Muscle of back (tissue), 13 donors: ENCODE results near the gene TNNI3. TPM values are rescaled to one million over a fixed set of nuclear protein-coding genes. Genes with fewer than 3 reads are reported as not detected.
"Not testable (repeated sequence)": the region's sequence is repeated elsewhere in the genome, so short reads cannot be mapped to it uniquely, and the experiment has no call there.

Experiments
- DNase-seq, 3 donors: peaks; one replicate each; pipeline versions ENCODE4 v3.0.0 to v3.0.0-alpha.2; 2013
- long read RNA-seq, 9 donors: transcript quantifications; one replicate each; lab custom pipeline, GENCODE V29; 2026
- polyA plus RNA-seq, 10 donors: library from polyadenylated mRNA; unstranded; fragments of 120-200 nt; gene quantifications; one replicate each; pipeline ENCODE4 v1.2.1, GENCODE V29; 2013; ENCODE audit not compliant: insufficient read length in 10 of 10

TNNI3 gene
- polyA plus RNA-seq, result 1 to 10 TPM in 9 of 10 donors, under 1 TPM in 1; 0.88 to 4.7 (median 2.2) TPM
- long read RNA-seq, donor 1, partial matches to known transcripts, result 0 of 2 reads
- long read RNA-seq, donor 1, other reads (novel, unspliced or antisense), result 0 of 2 reads
- long read RNA-seq, donor 2, partial matches to known transcripts, result 0 of 4 reads
- long read RNA-seq, donor 2, other reads (novel, unspliced or antisense), result 0 of 4 reads
- long read RNA-seq, donor 3, result 0 reads
- long read RNA-seq, donor 4, partial matches to known transcripts, result 0 of 1 reads
- long read RNA-seq, donor 4, other reads (novel, unspliced or antisense), result 0 of 1 reads
- long read RNA-seq, donor 5, partial matches to known transcripts, result 0 of 3 reads
- long read RNA-seq, donor 5, other reads (novel, unspliced or antisense), result 0 of 3 reads
- long read RNA-seq, donor 6, partial matches to known transcripts, result 0 of 3 reads
- long read RNA-seq, donor 6, other reads (novel, unspliced or antisense), result 0 of 3 reads
- long read RNA-seq, donor 7, partial matches to known transcripts, result 0 of 1 reads
- long read RNA-seq, donor 7, other reads (novel, unspliced or antisense), result 0 of 1 reads
- long read RNA-seq, donor 8, partial matches to known transcripts, result 0 of 4 reads
- long read RNA-seq, donor 8, other reads (novel, unspliced or antisense), result 0 of 4 reads
- long read RNA-seq, donor 9, result 0 reads

DNA sequence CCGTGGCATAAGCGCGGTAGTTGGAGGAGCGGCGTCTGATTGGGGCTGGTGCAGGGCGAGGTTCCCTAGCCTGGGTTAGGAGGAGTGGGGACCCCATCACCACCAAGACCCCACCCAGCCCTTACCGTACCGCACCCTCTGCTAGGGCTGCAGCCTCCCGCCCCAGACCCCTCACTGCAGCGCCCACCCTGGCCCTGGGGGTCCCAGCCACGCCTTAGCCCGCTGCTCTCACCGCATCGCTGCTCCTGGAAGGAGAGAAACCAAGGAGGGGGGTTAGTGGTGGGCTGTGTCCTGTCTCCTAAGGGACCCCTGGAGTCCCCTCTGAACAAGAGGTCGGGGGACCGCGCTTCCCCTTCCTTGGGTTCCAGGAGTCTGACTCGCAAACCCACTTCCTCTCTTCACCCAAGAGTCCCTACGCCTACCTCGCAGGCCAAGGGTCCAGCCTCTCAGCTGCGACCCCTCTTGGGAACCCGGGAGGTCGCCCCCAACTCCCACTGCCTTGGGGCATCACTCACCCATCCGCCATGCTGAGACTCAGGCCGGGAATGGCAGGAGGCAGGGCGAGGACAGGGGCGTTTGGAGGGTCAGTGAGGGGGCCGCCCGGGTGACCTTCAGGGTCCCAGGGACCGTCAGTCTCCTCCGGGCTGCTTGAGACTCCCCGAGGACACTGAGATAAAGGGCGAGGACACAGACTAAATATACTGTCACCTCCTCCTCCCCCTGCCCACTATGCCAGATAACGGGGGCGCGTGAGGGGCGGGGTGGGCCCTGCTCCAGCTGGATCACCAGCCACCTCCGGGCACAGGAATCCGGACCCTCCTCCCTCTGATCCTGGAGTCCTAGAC lies at the start of gene TNNI3:
TSS of gene TNNI3 (minus strand) at position 669 of the 845 bp plus-strand sequence. CDS start at position 526, 143 bp downstream.
- no peak for DNase-seq

DNA sequence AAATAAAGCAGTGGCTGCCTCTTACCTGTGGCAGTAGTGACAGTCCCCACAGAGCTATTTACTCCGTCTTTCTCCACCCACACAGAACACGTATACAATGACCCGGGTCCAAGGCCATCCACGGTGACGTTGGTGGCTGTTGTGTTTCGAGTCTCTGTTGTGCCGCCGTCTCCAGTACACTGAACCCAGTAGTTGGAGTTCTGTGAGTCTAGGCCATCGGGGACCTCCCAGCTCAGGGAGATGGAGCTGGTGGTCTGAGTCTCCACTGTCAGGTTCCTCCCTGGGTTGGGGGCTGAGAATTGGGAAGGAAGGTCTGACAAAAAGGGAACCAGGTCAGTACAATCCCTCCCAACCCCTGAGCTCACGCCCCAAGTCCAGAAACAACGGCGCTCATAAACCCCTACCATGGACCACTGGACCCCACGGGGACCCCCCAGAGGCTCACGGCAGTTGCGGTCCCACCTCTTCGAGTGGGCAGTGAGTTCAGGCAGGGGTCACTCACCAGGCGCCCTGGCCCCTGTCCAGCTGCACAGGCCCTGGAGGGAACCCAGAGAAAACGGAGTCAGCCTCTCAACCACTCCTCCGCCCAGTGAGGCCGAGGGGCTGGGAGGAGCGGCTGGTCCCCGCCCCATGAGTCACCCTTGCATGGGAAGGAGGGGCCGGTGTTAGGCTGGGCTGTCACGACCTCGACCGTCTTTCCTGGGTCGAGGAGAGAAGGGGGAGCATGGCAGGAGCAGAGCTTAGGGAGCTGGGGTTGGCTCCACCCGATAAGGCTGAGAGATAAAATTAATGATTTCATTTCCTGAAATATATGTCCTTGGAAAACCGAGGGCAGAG lies 49.4 kb upstream of the TNNI3 start:
- DNase-seq, result peak; percentile 54 to 78 (median 69)

DNA sequence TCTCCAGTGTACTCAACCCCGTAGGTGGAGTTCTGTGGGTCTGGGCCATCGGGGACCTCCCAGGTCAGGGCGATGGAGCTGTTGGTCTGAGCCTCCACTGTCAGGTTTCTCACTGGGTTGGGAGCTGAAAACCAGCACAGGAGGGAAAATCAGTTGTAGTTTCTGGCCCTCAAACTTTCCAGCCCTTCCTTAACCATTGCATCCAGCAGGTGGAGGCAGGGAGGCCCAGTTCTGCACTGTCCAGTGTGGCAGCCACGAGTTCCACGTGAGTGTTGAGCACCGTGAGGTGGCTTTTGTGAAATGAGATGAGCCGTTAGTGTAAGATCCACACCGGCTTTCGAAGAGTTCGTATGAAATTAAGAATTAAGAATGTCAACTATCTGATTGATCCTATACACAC lies 44.7 kb upstream of the TNNI3 start:
- DNase-seq, result not testable (repeated sequence)

DNA sequence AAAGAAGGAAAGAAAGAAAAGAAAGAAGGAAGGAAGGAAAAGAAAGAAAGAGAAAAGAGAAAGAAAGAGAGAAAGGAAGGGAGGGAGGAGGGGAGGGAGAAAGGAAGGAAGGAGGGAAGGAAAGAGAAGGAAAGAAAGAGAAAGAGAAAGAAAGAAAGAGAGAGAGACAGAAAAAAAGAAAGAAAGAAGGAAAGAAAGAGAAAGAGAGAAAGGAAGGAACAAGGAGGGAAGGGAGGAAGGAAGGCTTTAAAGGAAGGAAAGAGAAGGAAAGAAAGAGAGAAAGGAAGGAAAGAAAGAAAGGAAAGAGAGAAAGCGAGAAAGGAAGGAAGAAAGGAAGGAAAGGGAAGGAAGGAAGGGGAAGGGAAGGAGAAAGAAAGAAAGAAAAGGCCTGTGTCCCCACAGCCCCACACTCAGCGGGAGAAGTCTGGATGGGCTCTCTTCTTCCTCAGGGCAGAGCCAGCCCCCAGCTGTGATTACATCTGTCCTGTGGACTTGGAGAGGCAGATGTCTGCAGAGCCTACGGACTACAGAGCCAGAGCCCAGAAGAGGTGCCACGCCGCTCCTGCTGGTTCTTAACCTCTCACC lies 42.2 kb upstream of the TNNI3 start:
- DNase-seq, result no peak

DNA sequence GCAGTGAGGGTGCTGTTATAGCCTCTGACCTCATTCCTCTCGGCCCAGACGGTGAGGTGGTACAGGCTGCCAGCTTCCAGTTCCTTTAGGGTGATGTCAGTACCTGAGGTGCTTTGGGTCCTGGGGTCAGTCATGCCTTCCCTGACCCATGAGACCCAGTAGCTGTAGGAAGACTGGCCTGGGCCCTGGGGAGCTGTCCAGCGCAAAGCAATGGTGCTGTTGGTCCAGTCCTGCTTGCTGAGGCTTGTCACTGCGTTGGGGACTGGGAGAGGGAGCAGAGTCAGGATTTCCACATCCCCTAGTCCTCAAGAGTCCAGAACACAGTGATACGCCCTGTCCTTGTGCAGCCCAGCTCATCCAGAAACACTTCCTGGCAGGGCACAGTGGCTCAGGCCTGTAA lies 41.1 kb upstream of the TNNI3 start:
- DNase-seq, result no peak

DNA sequence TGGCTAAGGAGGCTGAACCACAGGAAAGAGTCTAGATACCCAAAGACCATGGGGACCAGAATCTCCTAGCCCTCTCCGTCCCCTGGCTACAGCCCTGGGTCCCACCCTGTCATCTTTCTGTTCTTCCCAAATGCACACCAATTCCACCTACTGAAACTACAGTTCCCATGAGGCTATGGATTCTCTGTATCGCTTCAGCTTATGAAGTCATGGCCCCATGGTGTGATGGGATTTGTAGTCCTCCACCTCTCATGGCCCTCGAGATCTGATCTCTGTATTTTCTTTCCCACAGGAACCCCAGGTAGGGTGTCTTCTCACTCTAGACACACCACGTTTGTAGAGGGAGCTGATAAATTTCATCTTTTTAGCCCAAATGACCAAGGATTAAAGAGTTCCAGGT lies 40.0 kb upstream of the TNNI3 start:
- DNase-seq, result no peak

DNA sequence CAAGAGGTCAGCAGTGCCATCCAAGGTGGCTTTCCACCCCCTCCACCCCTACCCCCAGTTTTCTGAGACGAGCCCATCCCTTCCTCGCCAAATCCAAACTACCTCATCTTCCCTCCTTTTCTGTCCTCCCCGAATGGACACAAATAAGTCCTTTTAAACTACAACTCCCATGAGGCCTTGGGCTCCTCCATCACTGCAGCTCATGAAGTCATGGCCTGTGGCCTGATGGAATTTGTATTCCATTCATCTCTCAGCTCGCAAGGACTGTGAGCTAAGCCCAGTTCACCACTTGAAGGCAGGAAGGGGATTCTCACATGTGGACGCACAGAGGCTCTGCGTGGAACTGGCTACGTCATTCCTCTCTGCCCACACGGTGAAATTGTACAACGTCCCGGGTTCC lies 39.3 kb upstream of the TNNI3 start:
- DNase-seq, result no peak

DNA sequence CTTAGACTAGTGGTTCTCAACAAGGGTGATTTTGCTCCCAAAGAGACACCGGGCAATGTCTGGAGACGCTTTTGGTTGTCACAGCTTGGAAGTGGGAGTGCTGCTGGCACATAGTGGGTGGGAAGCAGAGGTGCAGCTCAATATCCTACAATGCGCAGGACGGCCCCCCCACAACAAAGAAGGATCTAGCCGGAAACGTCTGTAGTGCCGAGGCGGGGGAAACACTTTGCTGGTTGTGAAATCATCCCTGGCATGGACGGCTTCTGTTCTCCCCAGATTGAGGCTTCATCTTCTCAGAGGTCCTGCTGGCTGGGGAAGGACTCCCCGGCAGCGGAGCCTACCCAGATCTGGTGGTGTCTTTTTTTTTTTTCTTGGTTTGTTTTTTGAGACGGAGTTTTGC lies 35.9 kb upstream of the TNNI3 start:
- no peak for DNase-seq

DNA sequence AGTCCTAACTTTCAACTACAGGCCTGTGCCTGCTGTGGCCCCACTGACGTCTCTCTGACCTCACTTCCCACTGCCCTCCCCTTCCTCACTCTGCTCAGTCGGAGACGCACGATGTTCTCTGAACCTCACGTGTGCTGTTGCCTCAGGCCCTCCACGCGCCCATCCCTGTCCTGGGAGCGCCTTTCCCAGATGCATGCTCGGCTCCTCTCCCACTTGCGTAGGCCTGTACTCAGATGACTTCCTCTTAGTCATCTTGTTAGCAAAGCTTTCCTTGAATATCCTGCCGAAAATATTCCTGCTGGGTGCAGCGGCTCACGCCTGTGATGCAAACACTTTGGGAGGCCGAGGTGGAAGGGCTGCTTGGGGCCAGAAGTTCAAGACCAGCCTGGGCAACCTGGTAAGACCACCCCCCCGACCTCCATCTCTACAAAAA lies 31.9 kb upstream of the TNNI3 start:
- peak in 1 of 3 donors; percentile 49 for DNase-seq

DNA sequence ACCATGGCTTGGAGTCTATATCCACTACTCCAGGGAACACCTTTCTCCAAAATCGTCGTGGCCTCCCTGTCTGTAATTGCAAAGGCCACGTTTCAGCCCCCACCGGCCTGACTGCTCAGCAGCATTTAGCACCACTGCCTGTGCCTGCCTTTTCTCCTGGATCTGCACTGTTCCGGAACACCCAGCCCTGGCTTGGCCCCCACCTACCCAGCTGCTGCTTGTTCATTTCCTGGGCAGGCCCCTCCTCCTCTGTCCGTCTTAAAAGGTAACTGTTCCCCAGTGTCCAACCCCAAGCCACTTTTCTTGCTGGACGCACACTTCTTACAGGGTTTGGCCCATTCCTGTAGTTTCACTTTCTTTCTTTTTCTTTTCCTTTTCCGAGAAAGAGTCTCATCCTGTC lies 31.1 kb upstream of the TNNI3 start:
- no peak for DNase-seq

DNA sequence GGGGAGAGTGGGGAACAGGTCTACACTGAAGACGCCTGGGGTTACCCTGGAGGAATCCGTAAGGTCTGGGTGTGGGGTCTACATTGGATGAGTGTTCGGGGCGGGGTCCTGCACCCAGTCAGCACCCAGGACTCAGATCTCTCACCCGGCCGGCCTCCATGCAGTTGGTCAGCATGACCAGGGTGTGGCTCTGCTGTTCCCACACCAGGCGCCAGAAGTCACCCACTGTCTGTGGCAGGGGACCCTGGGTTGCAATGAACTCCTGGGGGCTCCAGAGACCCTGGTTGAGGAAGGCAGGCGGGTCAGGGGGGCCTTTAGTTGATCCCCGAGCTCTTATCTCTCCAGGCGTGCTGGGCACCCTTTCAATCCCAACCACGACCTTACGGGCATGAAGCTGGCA lies 28.5 kb upstream of the TNNI3 start:
- no peak for DNase-seq

DNA sequence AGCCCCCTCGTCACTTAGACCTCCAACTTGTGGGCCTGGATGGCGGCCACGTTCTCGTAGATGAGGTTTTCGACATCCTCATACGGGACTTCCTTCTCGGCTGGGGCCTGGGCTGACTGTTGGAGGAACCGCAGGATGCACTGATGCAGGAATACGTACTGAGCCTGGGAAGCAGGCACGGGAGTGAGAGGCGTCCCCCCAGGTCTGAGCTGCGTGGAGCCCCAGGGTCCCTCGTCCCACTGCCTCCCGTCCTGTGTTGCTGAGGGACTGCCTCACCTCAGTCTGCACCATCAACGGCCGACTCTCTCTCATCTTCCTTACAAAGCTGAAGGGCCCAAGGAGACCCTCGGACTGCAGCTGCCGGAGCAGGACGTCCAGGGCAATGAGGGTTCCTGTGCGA lies 24.2 kb upstream of the TNNI3 start:
- DNase-seq, result no peak

DNA sequence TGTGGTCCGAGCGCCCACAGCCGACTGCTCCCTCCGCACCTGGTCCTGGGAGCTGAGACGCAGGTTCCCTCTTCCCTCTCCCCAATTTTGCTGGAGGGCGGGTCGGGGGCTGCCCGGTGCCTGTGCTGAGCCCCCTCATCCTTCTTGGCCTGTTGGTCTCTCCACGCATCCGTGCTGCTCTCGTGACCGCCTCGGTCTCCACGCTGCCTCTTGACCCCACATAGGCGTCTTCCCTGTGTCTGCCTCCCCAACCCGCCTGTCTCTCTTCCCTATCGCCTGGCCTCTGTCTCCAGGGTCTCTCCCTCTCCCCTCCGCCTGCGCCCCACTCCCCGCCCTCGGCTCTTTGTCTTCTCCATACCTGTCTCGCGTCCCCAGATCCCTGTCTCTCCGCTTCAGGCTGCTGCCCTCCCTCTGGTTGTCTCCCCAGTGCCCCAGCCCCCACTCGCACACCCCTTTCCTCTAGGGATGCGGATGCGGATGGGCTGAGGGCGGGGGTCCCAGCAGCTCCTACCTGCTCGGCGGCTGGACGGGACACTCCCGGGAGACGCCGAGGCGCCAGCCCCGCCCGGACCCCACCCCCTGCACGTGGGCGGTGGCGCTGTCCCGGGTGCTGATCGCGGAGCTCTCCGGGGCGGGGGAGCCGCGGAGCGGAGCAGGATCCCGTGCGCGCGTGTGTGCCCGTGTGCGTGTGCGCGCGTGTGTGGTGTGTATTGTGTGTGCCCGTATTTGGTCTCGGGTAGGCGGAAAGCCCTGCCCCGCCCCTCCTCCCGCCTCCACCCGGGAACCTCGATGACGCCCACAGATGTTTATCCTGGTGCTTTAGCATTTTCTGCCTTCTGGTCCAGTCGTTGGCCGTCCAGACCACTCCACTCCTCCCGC lies 22.3 kb upstream of the TNNI3 start, which contains the start of gene SYT5:
TSS of gene SYT5 (minus strand) at position 684 of the 879 bp plus-strand sequence. CDS start 1,248 bp downstream, outside the sequence.
- peak in 2 of 3 donors; percentile 45 to 60 for DNase-seq

DNA sequence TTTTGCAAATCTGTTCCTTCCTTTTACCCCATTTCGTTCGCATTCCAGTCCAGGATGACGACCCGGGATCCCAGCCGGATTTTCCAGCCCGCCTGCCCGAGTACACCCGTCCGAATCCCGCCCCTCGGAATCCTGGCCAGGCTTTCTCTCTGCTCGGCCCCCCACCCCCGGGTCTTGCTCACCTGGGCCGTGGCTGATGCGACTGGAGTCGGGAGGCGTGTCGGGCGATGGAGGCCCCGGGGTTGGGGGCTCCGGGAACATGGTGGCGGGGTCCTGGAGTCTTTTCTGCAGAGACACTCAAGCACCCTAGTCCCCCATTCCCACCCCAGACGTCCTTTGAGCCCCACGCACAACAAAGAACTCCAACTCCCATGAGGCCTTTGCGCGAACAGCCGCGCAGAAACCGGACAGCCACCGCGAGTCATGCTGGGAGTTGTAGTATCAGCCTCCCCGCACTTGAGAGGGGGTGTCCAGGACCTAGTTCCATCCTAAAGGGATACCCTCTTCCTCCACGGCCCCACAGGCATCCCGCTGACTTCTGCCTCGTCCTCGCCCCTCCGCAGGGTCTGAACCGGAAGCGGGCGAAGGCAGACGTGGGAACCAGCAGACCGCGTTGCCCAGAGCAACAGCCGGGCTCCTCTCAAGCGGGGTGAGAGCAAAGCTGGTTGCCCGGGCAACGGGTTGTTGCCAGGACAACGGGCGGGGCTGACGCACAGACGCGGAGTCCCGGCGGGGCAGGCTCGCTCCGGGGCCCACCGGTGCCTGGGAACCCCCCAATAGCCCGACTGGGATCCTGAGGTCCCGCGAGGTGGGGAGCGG lies 21.5 kb upstream of the TNNI3 start:
- DNase-seq, result peak in 2 of 3 donors; percentile 64 to 82

DNA sequence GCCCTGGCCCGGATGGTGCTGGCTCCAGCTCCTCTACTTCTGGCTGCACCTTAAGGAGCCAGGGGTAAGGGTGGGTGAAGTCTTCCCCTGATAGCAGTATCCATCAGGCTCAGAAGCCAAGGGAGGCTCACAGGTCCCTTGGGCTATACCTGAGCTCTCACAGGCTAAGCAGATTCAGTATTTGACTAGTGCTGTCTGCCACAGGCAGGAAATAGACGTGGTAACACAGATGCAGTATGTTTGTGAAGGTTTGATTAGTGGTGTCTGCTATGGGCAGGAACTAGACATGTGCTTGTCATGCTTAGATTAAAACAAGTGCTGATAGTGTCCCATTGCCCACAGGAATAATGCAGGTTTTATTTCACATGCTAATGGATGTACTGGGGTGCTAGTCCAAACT lies 18.5 kb upstream of the TNNI3 start:
- DNase-seq, result no peak

DNA sequence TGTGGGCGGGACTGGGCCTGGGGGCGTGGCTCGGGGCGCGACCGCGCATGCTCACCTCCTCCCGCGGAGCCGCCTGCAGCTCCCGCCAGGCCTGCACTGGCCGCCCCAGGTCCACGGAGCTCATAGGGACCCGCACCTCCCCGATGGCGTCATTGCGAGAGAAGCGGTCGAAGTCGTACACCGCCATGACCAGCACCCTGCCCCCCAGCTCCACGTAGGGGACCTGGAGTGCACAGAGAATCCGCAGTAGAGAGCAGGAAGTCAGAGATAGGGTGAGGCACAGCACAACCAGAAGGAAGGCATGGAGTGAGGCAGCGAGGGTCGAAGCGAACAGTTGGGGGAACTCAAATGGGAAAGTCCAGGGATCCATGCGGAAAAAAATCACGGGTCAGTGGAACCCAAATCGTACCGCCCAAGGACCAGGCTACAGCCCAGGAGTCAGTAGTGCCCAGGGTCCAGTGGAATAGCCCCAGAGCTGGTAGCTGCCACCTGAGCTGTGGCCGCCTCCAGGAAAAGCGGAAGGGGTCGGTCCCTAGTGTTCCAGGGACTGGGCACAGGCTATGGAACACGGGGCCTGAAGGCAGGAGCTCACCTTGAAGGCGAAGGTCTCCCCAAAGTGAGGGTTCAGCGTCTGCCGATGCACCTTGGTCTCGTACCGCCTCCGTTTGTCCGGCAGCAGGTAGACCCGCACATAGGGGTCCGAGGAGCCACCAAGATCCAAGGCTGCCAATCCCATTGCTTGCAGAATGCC lies 17.8 kb upstream of the TNNI3 start:
- DNase-seq, result no peak

DNA sequence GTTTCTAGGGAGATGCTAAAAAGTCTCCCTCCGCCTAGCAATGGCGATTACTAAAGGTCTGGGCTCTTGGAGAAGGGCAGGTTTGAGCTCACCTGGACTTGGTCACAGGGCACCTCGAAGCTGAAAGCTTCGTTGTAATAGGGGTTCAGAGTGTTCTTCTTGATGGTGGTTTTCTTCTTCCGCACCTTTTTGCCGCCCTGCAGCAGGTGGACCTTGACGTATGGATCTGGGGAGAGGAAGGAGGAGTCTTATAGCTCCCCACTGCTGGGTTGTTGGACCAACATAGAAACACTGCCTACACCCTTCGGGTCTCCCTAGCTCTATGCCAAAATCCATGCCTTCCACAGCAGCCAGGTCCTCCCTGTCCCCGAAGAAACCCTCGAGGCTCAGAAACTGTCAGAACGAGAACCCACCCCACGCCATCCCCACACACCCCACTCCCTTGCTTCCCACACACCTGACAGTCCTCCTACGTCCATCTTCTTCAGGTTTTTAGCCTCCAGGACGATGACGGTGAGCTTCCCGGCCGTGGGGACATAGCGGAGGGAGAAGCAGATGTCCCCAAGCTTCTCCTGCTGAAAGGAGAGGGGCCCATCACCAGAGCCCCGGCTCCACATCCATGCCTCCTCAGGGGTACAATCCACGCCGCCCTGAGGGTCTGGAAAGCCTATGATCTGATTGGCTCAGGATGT lies 17.0 kb upstream of the TNNI3 start:
- DNase-seq, result no peak
